GM23338 (cell line): ENCODE measurements around the gene C4BPB. TPM values are rescaled to one million over a fixed set of nuclear protein-coding genes. Genes with fewer than 3 reads are reported as not detected.

Source experiments
- ATAC-seq: fragments of 200-7000 bp; cut with Tn5 transposase; 3 replicates; pipeline ENCODE4 v1.9.1; 2020
- DNase-seq: peaks from one replicate; pipeline ENCODE4 v3.0.0-alpha.2; 2015; ENCODE audit warnings: low spot score
- H2AFZ ChIP-seq: fragments of 200-600 bp; sonication (generic); 2 replicates; pipeline ENCODE4 v1.8.0; 2016; ENCODE audit warnings: antibody characterized with exemption, mild to moderate bottlenecking, moderate library complexity
- H3F3A ChIP-seq: fragments of 200-600 bp; sonication (generic); replicated peaks from 2 replicates; pipeline ENCODE4 v1.8.0; 2017; ENCODE audit warnings: antibody characterized with exemption, mixed run types, low read depth
- H3K27ac ChIP-seq: fragments of 200-600 bp; sonication (generic); 2 replicates; pipeline ENCODE4 v1.6.1; 2016; ENCODE audit warnings: low read depth
- H3K27me3 ChIP-seq: fragments of 200-600 bp; sonication (generic); 2 replicates; pipeline ENCODE4 v1.8.0; 2016; ENCODE audit warnings: mild to moderate bottlenecking, mixed run types, moderate library complexity; ENCODE audit not compliant: insufficient read depth
- H3K36me3 ChIP-seq: fragments of 200-600 bp; sonication (generic); 2 replicates; pipeline ENCODE4 v1.8.0; 2016; ENCODE audit warnings: mild to moderate bottlenecking; ENCODE audit not compliant: insufficient read depth
- H3K4me1 ChIP-seq: fragments of 200-600 bp; sonication (generic); 2 replicates; pipeline ENCODE4 v1.8.0; 2016; ENCODE audit warnings: mild to moderate bottlenecking, moderate library complexity; ENCODE audit not compliant: insufficient read depth
- H3K4me2 ChIP-seq: fragments of 200-600 bp; sonication (generic); 2 replicates; pipeline ENCODE4 v1.7.1; 2017; ENCODE audit warnings: mixed run types
- H3K4me3 ChIP-seq: fragments of 200-600 bp; sonication (generic); 2 replicates; pipeline ENCODE4 v1.6.1; 2016; ENCODE audit warnings: mixed run types
- H3K79me2 ChIP-seq: fragments of 200-600 bp; sonication (generic); replicated peaks from 2 replicates; pipeline ENCODE4 v1.8.0; 2017; ENCODE audit warnings: mild to moderate bottlenecking; ENCODE audit not compliant: insufficient read depth
- H3K9me2 ChIP-seq: fragments of 200-600 bp; sonication (generic); 2 replicates; pipeline ENCODE4 v1.8.0; 2017; ENCODE audit not compliant: insufficient read depth
- H4K20me1 ChIP-seq: fragments of 200-600 bp; sonication (generic); replicated peaks from 2 replicates; pipeline ENCODE4 v1.8.0; 2017; ENCODE audit warnings: mild to moderate bottlenecking; ENCODE audit not compliant: insufficient read depth
- H3K27ac Mint-ChIP-seq: 2 replicates; pipeline ENCODE4 v1.8.0; 2020; ENCODE audit warnings: inconsistent platforms, mild to moderate bottlenecking, moderate library complexity, mixed read lengths
- H3K27me3 Mint-ChIP-seq: 3 replicates; pipeline ENCODE4 v1.8.0; 2022; ENCODE audit warnings: low read depth, mild to moderate bottlenecking, moderate library complexity, mixed read lengths, inconsistent platforms; ENCODE audit not compliant: insufficient read depth, poor library complexity
- H3K36me3 Mint-ChIP-seq: 3 replicates; pipeline ENCODE4 v1.8.0; 2021; ENCODE audit warnings: low read depth, mild to moderate bottlenecking, inconsistent platforms, moderate library complexity, mixed read lengths
- H3K4me1 Mint-ChIP-seq: 3 replicates; pipeline ENCODE4 v1.8.0; 2020; ENCODE audit warnings: mild to moderate bottlenecking, inconsistent platforms, mixed read lengths
- H3K4me3 Mint-ChIP-seq: 3 replicates; pipeline ENCODE4 v1.8.0; 2021; ENCODE audit warnings: moderate library complexity, mild to moderate bottlenecking, inconsistent platforms, mixed read lengths
- H3K9me3 Mint-ChIP-seq: 3 replicates; pipeline ENCODE4 v1.8.0; 2020; ENCODE audit warnings: moderate library complexity, mild to moderate bottlenecking, inconsistent platforms, mixed read lengths
- CTCF ChIP-seq, 2 experiments: fragments of 200-600 bp in 1 of 2; sonication (generic) in 1 of 2; conservative IDR thresholded peaks; 2 replicates each; pipeline versions ENCODE4 v1.5.1 to v1.6.1; 2016 to 2017; ENCODE audit warnings: antibody characterized with exemption in 2 of 2, low read depth in 2 of 2, mild to moderate bottlenecking in 2 of 2, moderate library complexity in 1 of 2
- EZH2 ChIP-seq: fragments of 200-600 bp; sonication (generic); IDR thresholded peaks from one replicate; pipeline ENCODE4 v1.8.0; 2017; ENCODE audit warnings: antibody characterized with exemption, mild to moderate bottlenecking, low read depth; ENCODE audit not compliant: unreplicated experiment
- JUNB ChIP-seq: IDR thresholded peaks from one replicate; pipeline ENCODE4 v1.6.1; 2016; ENCODE audit warnings: antibody characterized with exemption; ENCODE audit not compliant: unreplicated experiment
- POLR2AphosphoS5 ChIP-seq: IDR thresholded peaks from 2 replicates; pipeline ENCODE4 v1.6.1; 2016; ENCODE audit warnings: antibody characterized with exemption, low read depth
- ZNF114 ChIP-seq: fragments of 250-450 bp; sonication (Bioruptor Pico); IDR thresholded peaks from 2 replicates; pipeline ENCODE4 v1.5.0; 2020; ENCODE audit warnings: mild to moderate bottlenecking, moderate library complexity
- long read RNA-seq: library from polyadenylated mRNA; unstranded; transcript quantifications from one replicate; pipeline ENCODE4 v2.0.0, GENCODE V29; 2020; ENCODE audit not compliant: unreplicated experiment
- polyA plus RNA-seq: library from polyadenylated mRNA; unstranded; fragments of >200 nt; fragmentation: Nextera tagmentation; extraction: Ambion mirVana; gene quantifications from 2 replicates; pipeline ENCODE4 v1.2.1, GENCODE V29; 2016
- total RNA-seq: library from RNA; depleted of rRNA; stranded (reverse); fragments of >200 nt; shearing (Covaris generic); gene quantifications from 2 replicates; pipeline ENCODE4 v1.2.3, GENCODE V29; 2014; rRNA removed
- TF ChIP-seq, protein P1 (sequence below): fragments of 250-450 bp; sonication (Bioruptor Pico); IDR thresholded peaks from 2 replicates; pipeline ENCODE4 v1.5.0; 2020; ENCODE audit warnings: mild to moderate bottlenecking, moderate library complexity
- TF ChIP-seq, protein P2 (sequence below): IDR thresholded peaks from 2 replicates; pipeline ENCODE4 v1.6.1; 2016; ENCODE audit warnings: antibody characterized with exemption
- TF ChIP-seq, protein P3 (sequence below): IDR thresholded peaks from one replicate; pipeline ENCODE4 v1.6.1; 2018; ENCODE audit warnings: antibody characterized with exemption; ENCODE audit not compliant: unreplicated experiment

C4BPB gene, protein sequence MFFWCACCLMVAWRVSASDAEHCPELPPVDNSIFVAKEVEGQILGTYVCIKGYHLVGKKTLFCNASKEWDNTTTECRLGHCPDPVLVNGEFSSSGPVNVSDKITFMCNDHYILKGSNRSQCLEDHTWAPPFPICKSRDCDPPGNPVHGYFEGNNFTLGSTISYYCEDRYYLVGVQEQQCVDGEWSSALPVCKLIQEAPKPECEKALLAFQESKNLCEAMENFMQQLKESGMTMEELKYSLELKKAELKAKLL
- total RNA-seq, result not detected in 2 replicates
- polyA plus RNA-seq, result not detected in 2 replicates
- long read RNA-seq, result 0 reads

- no peak within 1 kb of the TSS for H3K27ac Mint-ChIP-seq
- H3K4me1 Mint-ChIP-seq, result peaks cover 15% of the 10 kb centered on the region
These were observed at the start of gene C4BPB for GRCh38 chr1:207088701-207089626. C4BPB (plus strand) TSS chr1:207088860; CDS start chr1:207089532, 672 bp downstream.

More at GRCh38 chr1:207088701-207089626, at the start of gene C4BPB:
- H3K9me3 Mint-ChIP-seq, result no peaks in the 10 kb centered on the region
- ATAC-seq (no peak), DNase-seq (no peak)
- no peaks in the 10 kb centered on the region for H3K36me3 Mint-ChIP-seq
- no peaks in the 10 kb centered on the region for H3K27me3 ChIP-seq
- no peak within 1 kb of the TSS for H3K27ac ChIP-seq
- H3K9me2 ChIP-seq, result no peaks in the 10 kb centered on the region
- H4K20me1 ChIP-seq, result no peaks in the 10 kb centered on the region
- H3K27me3 Mint-ChIP-seq, result no peaks in the 10 kb centered on the region
- H3K79me2 ChIP-seq, result no peaks in the 10 kb centered on the region
- no peak within 1 kb of the TSS for H3K4me3 ChIP-seq
- no peaks in the 10 kb centered on the region for H3K36me3 ChIP-seq
- no peaks in the 10 kb centered on the region for H3F3A ChIP-seq
- no peak within 1 kb of the TSS for H3K4me3 Mint-ChIP-seq
- H3K4me1 ChIP-seq, result no peaks in the 10 kb centered on the region
- H3K4me2 ChIP-seq, result no peak within 1 kb of the TSS
- peak within 1 kb of the TSS; percentile 30; the same call in 1 of the 2 replicates for H2AFZ ChIP-seq
- TF ChIP-seq EZH2, result no peak
- TF ChIP-seq, protein P1, sequence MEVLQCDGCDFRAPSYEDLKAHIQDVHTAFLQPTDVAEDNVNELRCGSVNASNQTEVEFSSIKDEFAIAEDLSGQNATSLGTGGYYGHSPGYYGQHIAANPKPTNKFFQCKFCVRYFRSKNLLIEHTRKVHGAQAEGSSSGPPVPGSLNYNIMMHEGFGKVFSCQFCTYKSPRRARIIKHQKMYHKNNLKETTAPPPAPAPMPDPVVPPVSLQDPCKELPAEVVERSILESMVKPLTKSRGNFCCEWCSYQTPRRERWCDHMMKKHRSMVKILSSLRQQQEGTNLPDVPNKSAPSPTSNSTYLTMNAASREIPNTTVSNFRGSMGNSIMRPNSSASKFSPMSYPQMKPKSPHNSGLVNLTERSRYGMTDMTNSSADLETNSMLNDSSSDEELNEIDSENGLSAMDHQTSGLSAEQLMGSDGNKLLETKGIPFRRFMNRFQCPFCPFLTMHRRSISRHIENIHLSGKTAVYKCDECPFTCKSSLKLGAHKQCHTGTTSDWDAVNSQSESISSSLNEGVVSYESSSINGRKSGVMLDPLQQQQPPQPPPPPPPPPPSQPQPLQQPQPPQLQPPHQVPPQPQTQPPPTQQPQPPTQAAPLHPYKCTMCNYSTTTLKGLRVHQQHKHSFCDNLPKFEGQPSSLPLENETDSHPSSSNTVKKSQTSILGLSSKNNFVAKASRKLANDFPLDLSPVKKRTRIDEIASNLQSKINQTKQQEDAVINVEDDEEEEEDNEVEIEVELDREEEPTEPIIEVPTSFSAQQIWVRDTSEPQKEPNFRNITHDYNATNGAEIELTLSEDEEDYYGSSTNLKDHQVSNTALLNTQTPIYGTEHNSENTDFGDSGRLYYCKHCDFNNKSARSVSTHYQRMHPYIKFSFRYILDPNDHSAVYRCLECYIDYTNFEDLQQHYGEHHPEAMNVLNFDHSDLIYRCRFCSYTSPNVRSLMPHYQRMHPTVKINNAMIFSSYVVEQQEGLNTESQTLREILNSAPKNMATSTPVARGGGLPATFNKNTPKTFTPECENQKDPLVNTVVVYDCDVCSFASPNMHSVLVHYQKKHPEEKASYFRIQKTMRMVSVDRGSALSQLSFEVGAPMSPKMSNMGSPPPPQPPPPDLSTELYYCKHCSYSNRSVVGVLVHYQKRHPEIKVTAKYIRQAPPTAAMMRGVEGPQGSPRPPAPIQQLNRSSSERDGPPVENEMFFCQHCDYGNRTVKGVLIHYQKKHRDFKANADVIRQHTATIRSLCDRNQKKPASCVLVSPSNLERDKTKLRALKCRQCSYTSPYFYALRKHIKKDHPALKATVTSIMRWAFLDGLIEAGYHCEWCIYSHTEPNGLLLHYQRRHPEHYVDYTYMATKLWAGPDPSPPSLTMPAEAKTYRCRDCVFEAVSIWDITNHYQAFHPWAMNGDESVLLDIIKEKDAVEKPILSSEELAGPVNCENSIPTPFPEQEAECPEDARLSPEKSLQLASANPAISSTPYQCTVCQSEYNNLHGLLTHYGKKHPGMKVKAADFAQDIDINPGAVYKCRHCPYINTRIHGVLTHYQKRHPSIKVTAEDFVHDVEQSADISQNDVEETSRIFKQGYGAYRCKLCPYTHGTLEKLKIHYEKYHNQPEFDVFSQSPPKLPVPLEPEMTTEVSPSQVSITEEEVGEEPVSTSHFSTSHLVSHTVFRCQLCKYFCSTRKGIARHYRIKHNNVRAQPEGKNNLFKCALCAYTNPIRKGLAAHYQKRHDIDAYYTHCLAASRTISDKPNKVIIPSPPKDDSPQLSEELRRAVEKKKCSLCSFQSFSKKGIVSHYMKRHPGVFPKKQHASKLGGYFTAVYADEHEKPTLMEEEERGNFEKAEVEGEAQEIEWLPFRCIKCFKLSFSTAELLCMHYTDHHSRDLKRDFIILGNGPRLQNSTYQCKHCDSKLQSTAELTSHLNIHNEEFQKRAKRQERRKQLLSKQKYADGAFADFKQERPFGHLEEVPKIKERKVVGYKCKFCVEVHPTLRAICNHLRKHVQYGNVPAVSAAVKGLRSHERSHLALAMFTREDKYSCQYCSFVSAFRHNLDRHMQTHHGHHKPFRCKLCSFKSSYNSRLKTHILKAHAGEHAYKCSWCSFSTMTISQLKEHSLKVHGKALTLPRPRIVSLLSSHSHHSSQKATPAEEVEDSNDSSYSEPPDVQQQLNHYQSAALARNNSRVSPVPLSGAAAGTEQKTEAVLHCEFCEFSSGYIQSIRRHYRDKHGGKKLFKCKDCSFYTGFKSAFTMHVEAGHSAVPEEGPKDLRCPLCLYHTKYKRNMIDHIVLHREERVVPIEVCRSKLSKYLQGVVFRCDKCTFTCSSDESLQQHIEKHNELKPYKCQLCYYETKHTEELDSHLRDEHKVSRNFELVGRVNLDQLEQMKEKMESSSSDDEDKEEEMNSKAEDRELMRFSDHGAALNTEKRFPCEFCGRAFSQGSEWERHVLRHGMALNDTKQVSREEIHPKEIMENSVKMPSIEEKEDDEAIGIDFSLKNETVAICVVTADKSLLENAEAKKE, result no peak
- TF ChIP-seq JUNB, result no peak
- no peak for TF ChIP-seq POLR2AphosphoS5
- TF ChIP-seq, protein P2, sequence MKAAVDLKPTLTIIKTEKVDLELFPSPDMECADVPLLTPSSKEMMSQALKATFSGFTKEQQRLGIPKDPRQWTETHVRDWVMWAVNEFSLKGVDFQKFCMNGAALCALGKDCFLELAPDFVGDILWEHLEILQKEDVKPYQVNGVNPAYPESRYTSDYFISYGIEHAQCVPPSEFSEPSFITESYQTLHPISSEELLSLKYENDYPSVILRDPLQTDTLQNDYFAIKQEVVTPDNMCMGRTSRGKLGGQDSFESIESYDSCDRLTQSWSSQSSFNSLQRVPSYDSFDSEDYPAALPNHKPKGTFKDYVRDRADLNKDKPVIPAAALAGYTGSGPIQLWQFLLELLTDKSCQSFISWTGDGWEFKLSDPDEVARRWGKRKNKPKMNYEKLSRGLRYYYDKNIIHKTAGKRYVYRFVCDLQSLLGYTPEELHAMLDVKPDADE, result no peak
- TF ChIP-seq ZNF114 (CRISPR knock-in tag), result no peak
- TF ChIP-seq, protein P3, sequence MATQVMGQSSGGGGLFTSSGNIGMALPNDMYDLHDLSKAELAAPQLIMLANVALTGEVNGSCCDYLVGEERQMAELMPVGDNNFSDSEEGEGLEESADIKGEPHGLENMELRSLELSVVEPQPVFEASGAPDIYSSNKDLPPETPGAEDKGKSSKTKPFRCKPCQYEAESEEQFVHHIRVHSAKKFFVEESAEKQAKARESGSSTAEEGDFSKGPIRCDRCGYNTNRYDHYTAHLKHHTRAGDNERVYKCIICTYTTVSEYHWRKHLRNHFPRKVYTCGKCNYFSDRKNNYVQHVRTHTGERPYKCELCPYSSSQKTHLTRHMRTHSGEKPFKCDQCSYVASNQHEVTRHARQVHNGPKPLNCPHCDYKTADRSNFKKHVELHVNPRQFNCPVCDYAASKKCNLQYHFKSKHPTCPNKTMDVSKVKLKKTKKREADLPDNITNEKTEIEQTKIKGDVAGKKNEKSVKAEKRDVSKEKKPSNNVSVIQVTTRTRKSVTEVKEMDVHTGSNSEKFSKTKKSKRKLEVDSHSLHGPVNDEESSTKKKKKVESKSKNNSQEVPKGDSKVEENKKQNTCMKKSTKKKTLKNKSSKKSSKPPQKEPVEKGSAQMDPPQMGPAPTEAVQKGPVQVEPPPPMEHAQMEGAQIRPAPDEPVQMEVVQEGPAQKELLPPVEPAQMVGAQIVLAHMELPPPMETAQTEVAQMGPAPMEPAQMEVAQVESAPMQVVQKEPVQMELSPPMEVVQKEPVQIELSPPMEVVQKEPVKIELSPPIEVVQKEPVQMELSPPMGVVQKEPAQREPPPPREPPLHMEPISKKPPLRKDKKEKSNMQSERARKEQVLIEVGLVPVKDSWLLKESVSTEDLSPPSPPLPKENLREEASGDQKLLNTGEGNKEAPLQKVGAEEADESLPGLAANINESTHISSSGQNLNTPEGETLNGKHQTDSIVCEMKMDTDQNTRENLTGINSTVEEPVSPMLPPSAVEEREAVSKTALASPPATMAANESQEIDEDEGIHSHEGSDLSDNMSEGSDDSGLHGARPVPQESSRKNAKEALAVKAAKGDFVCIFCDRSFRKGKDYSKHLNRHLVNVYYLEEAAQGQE, result no peak
- TF ChIP-seq CTCF (conservative IDR thresholded peaks at IDR 0.05; ENCODE audit: low read depth in 2 of 2), result no peak
